NCI-H446 treated with DMSO at 0.1 percent for 48 hours (cell line): ENCODE measurements around the gene PIK3CB.
"Not testable (repeated sequence)": the region's sequence is repeated elsewhere in the genome, so short reads cannot be mapped to it uniquely, and the experiment has no call there.

ENCODE experiments used
- DNase-seq: peaks from one replicate; lab custom pipeline; 2025; lab: John Stamatoyannopoulos, UW

The PIK3CB gene

DNA sequence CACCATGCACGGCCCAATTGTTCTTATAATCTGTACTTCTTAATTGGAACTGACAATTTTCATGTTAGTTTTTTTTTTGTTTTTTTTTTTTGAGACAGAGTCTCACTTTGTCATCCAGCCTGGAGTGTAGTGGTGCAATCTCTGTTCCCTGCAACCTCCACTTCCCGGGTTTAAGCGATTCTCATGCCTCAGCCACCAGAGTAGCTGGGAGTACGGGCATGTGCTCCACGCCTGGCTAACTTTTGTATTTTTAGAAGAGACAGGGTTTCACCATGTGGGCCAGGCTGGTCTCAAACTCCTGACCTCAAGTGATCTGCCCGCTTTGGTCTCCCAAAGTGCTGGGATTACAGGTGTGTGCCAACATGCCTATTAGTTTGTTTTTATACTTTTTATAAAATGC is 153.8 kb downstream of the PIK3CB start:
- DNase-seq, result not testable (repeated sequence)

DNA sequence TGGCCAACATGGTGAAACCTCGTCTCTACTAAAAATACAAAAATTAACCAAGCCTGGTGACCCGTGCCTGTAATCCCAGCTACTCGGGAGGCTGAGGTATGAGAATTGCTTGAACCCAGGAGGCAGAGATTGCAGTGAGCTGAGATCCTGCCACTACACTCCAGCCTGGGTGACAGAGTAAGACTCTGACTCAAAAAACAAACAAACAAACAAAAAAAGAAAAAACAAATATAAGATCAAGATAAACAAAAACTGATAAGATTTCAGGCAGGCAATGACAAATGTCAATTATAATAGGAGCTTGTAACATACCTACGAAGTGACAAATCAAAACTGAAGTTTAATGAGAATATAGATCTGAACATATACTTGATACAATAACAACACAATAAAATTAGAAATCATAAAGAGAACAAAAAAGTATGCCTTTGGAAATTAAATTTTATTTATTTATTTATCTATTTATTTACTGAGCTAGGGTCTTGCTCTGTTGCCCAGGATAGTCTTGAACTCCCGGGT is 155.8 kb downstream of the PIK3CB start:
- DNase-seq, result no peak

DNA sequence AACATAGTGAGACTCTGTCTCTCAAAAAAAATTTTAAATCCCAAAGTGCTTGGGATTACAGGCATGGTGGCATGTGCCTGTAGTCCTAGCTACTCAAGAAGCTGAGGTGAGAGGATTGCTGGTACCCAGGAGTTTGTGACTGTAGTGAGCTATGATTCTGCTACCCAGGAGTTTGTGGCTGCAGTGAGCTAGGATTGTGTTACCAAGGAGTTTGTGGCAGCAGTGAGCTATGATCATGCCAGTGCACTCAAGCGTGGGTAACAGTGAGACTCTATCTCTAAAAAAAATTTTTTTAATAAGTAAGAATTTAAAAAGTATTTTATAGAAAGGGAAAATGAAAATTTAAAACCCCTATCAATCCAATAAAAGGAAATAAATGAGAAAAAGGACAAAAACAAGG is 156.6 kb downstream of the PIK3CB start:
- no peak for DNase-seq

DNA sequence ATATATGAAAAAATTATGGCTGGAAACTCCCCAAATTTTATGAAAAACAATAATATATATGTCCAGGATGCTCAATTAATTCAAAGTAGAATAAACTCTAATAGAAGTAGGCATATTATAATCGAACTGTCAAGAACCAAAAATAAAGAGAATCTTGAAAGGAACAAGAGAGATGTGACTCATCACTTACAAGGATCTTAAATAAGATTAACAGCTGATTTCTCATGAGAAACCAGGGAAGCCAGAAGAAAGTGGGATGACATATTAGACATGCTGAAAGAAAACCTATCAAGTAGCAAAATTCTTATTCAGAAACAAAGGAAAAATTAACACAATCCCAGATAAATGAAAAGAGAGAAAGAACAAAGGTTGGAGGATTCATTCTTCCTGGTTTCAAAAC is 159.3 kb downstream of the PIK3CB start:
- no peak for DNase-seq

DNA sequence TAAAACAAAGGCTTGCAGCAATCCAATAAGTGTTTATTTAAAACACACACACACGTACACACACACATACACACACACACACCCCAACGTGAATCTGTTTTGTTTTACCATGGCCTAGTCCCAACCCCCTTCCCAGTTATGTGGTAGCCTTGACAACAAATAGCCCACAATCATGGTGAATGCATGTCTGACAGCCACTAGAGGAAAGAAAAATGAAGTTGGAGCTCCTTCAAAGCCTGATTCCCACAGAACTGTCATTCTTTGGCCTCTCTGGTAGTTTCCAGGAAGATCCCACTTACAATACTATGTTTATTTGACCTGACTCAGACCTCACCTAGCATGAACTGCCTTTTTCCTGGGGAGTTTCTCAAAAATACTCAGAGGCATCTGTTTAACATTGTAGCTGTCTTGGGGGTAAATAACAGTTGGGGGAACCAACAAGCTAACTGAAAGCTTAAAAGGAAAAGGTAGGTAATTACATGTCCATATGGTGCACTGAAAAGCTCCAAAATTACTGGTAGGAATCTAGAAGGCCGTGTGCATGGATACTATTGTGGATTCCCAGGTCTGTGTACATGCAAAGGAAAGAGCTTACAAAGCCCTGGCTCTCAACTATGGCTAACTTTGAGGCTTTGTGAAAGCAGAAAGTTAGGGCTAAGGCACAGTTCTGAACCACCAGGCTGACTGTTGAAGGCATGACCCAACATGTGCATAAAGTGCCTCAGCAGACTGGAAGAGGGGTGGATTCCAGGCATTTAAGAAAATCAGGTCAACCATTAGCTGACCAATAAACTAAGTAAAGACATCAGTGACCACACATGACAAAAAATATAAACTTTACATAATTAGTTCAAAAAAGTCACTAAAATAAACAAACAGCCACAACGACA is 160.8 kb downstream of the PIK3CB start:
- no peak for DNase-seq

DNA sequence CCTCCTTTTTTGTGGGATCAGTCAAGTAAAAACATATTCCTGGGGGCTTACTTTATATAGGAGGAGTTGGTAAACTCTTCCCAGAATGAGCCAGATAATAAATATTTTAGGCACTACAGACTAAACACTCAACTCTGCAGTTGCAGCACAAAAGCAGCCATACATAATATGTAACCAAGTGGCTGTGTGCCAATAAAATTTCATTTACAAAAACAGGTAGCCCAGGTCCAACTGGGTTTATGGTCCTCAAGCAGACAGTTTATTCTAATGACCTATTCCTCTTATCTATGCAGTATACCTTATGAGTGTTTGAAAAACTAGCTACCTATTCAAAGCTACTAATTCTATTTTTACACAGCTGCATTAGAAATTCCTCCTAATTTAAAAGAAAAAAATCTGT is 164.3 kb downstream of the PIK3CB start:
- no peak for DNase-seq

DNA sequence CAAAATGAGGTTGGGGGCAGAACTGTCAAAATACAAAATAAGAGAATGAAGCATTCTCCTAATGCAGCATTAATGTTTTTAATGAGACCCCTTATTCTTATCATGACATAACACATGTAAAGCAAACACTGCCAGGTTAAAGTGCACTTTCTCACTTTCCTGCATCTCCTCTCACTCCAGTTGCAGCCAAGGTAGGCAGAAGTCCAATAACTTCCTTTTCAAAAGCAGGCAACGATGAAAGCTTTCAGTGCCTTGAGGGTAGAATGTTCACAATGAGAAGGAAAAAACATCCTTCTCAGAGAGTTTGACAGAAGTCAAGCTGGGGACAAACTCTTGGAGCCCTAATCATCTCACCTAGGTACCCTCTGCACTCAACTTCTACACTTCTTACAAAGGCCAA is 166.6 kb downstream of the PIK3CB start:
- DNase-seq, result no peak

DNA sequence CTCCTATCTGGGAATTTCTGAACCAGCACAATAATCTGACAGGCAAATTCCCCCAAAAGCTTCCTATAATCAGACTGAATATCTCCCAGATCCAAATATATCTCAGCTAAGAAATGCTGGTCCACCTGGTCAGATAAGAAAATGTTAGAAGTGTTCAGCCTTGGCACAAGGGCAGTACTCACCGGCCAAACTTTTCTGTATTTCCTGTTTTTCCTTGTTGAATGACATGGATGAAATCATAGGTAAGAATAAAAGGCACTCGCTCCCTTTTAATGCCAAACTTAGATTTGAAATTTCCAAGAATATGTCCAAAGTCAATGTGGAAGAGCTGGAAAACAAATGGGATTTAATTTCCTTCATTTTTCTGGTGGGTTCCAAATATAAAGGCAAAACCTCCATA is 177.2 kb downstream of the PIK3CB start:
- no peak for DNase-seq

DNA sequence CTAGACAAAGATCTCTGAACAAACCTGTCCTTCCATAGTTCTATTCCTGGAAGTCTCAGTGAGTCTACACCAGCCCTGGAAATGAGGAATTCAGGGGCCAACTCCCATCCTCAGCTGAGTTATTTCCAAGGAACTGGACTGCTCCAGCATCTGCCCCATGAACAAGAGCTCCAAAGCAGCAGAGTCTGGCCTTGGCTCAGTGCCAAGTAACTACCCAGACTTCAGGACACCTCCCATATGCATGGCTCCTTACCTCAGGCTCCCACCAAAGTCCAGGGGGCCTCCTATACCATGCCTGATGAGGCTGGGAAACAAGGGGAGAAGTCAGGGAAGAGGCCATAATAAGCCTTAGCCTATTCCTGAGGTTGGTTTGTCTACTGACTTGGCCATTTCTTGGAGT is 181.2 kb downstream of the PIK3CB start:
- no peak for DNase-seq

DNA sequence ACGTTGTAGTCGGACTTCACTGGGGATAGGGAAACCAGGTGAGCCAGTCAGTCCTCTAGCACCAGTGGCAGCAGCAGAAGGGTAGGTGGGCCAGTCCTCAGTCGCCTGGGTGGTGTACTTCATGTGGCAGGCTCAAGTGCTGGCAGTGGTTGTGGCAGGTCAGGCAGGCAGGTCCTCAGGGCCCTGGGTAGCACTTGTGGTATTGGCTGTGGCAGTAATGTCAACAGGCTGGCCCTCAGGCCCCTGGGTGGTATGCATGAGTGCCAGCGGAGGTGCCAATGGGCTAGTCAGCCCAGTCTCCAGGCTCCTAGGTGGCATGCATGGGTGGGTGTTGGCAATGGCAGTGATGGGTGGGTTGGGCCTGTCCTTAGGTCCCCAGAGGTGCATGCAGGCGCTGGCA is 185.6 kb downstream of the PIK3CB start:
- no peak for DNase-seq

DNA sequence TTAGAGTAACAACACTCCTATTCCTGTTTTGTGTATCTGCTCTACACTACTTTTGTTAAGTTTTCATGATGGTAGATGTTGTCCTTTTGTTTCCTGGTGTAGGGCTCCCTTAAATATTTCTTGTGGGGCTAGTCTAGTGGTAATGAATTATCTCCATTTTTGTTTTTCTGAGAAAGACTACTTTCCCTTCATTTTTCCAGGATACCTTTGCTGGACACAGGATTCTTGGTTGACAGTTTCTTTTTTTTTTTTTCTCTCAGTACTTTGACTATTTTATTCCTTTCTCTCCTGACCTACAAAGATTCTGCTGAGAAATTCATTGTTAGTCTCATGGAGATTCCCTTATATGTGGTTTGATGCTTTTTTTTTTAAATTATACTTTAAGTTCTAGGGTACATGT is 188.2 kb downstream of the PIK3CB start:
- no peak for DNase-seq

DNA sequence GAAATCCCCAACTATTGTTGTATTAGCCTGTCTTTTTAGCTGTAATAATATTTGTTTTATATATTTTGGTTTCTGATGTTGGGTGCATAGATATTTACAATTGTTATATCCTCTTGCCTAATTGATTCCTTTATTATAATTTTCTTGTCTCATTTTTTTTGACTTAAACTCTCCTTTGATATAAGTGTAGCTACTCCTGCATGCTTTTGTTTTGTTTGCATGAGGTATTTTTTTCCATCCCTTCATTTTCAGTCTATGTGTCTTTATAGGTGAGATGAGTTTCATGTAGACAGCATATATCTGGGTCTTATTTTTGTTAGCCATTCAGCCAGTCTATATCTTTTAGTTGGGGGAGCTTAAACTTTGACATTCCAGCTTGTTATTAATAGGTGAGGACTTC is 188.7 kb downstream of the PIK3CB start:
- DNase-seq, result no peak

DNA sequence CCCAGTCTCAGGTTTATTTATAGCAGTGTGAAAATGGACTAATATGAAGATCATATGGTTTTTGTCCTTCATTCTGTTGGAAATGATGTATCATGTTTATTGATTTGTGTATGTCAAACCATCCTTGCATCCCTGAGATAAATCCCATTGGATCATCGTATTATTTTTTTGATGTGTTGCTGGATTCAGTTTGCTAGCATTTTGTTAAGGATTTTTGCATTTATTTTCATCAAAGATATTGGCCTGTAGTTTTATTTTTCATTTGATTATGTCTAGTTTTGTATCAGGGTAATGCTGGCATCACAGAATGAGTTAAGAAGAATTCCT is 191.8 kb downstream of the PIK3CB start:
- no peak for DNase-seq

DNA sequence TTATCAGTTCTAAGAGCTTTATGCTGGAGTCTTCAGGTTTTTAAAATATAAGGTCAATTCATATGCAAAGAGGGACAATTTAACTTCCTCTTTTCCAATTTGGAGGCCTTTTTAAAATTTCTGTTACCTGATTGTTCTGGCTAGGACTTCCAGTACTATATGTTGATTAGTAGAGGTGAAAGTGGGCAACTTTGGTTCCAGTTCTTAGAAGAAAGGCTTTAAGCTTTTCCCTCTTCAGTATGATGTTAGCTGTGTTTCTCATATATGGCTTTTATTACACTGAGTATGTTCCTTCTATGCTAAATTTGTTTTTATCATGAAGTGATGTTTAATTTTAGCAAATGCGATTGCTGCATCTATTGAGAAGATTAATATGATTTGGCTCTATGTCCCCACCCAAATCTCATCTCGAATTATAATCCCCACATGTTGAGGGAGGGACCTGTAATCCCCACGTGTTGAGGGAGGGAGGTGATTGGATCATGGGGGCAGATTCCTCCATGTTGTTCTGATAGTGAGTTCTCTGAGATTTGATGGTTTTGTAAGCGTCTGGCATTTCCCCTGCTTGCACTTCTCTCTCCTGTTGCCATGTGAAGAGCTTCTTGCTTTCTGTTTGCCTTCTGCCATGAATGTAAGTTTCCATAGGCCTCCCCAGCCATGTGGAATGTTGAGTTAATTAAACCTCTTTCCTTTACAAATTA is 192.4 kb downstream of the PIK3CB start:
- DNase-seq, result no peak

DNA sequence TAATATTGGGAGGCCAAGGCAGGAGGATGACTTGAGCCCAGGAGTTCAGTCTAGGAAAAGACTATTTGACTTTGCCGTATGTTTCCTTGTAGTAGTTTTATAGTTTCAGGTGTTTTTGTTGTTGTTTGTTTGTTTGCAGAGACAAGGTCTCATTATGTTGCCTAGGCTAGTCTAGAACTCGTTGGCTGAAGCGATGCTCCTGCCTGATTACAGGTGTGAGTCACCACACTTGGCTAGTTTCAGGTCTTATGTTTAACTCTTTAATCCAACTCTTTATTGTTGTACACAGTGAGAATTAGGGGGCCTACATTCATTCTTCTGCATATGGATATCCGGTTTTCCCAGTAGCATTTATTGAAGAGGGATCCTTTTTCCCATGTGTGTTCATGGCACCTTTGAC is 194.2 kb downstream of the PIK3CB start:
- DNase-seq, result no peak

DNA sequence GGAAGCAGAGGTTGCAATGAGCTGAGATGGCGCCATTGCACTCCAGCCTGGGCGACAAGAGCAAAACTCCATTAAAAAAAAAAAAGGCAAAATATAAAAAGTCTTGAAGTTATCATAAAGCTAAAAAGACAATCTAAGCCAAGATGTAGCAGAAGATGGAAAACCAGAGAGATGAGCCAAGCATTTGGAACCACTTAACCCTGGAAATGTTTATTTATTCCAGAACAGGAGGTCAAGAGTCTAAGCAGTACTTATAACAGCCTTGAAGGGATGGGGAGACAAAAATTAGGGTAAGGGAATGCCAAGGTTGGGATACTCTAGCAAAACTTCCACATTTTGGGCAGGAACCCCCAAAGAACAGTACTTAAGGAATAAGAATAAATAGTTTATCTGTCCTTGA is 196.1 kb downstream of the PIK3CB start:
- no peak for DNase-seq

DNA sequence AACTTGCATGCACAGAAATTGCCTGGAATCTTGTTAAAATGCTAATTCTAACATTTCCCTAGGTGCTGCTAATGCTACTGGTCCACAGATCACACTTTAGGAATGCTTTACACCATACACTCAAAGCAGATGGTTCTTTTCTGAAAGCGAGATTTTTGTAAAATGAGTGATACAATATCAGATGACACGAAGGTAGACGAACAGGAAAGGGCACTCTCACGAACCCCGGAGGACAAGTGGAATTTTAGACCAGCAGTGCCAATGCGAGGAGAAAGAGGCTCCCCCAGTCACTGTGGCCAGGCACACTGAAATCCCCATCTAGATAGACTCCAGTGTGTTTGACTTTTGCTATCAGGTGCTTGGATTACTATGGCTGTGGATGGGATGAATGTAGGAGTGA is 205.2 kb downstream of the PIK3CB start:
- DNase-seq, result no peak

DNA sequence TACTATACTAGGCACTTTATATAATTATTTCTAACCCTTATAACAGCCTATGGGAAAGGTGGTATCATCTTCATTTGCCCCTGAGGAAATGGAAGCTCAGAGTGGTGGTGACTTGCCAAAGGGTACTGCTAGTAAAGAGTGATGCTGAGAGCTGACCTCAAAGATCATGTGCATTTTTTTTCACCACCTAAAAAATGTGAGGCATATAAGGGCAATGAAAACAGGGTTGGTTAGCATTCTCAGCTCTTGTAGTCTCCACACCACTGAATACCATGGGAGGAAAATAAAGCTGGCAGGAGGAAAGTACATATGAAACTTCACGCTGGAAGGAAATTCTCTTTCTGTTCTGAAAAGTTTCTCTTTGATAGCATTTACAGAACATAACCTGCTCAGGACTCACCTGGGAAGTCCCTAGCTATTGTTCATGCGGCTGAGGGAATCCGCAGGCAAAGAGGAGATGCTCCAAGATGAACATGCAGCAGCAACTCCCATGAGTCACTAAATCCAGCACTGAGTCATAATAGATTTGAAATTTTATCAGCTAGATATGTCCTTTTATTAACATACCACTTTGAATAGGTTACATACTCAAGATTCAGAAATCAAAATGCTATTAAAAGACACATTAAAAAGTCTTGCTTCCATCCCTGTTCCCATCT is 208.9 kb downstream of the PIK3CB start:
- no peak for DNase-seq

DNA sequence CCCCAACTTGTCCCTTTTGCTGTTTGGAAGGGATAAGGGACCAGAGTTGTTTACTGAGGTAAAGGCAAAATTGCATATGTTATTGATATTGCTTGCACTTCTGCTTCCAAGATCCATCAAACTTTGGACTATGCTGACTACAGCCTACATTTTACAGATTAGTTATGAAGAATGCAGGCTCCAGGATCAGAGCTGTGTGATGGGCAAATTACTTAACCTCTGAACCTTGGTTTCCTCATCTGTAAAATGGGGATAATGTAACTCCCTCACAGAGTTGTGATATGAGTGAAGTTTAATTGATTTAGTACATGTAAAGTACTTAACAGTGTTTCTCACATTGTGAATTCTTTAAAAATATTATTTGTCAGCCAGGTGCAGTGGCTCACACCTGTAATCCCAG is 210.2 kb downstream of the PIK3CB start:
- no peak for DNase-seq

DNA sequence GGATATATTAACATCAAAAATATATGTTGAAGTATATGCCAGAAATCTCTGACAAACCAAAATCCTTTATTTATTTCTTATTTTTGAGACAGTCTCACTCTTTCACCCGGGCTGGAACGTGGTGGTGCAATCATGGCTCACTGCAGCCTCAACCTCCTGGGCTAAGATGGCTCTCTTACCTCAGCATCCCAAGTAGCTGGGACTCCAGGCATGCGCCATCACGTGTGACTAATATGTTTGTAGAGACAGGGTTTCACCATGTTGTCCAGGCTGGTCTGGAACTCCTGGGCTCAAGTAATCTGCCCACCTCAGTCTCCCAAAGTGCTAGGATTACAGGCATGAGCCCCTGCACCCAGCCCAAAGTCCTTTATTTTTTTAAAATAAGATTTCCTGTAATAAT is 214.3 kb downstream of the PIK3CB start:
- no peak for DNase-seq

DNA sequence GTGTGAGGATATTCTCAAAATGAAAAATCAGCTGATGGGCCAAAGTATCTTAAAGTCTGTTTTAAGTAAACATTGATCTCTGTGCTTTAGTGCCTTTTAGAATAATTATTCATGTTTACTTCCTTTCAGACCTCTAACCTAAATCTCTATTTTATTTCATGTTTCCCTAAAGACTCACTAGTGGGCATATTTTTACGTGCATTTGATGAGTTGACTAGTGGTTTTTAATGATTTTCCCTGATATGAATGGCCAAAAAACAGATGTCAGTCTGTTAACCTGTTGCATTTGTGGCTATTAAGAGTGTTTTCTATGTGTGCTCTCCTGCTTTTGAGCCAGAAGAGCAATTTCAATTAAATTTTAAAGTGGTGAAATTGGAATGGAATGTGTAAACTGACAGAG is 219.3 kb downstream of the PIK3CB start:
- no peak for DNase-seq

DNA sequence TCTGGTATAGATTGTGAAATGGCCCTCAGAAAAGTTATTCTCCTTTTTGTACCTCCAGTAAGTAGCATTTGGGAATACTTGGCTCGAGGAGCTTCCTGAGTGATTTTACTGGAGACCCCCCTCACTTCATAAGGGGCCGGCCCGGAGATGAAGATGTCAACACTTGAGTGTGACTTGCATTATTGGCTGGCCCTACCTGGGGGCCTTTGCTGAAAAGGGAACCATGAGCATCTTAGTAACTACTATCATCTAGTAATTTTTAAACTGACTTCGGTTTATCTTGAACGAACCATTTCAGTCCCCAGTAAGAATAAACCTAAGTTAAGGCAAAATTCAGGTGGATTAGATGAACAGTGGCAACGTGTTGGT is 224.8 kb downstream of the PIK3CB start:
- no peak for DNase-seq
